DMS114 treated with DMSO at 0.1 percent for 48 hours (cell line): ENCODE data around the gene TTC23.

Experiments used
- DNase-seq: peaks from one replicate; lab custom pipeline; 2025; ENCODE audit not compliant: unreplicated experiment; lab: John Stamatoyannopoulos, UW

TTC23 gene

GRCh38 chr15:99165956-99166689, 83.3 kb downstream of the TTC23 start:
- no peak for DNase-seq

- DNase-seq, result no peak
Observed at GRCh38 chr15:99165020-99165790, 84.2 kb downstream of the TTC23 start.

GRCh38 chr15:99164119-99164518, 85.3 kb downstream of the TTC23 start:
- DNase-seq, result no peak

GRCh38 chr15:99163271-99164062, 85.9 kb downstream of the TTC23 start:
- DNase-seq, result no peak

GRCh38 chr15:99158626-99159412, 90.6 kb downstream of the TTC23 start:
- no peak for DNase-seq

GRCh38 chr15:99157456-99157855, 91.9 kb downstream of the TTC23 start:
- DNase-seq, result no peak

GRCh38 chr15:99155961-99156443, 93.4 kb downstream of the TTC23 start:
- DNase-seq, result no peak

GRCh38 chr15:99154271-99154670, 95.1 kb downstream of the TTC23 start:
- DNase-seq, result no peak

- DNase-seq, result no peak
Observed at GRCh38 chr15:99153026-99153535, 96.3 kb downstream of the TTC23 start.

GRCh38 chr15:99151156-99151555, 98.2 kb downstream of the TTC23 start:
- no peak for DNase-seq

GRCh38 chr15:99149366-99149765, 100.0 kb downstream of the TTC23 start:
- no peak for DNase-seq

- DNase-seq, result no peak
Observed at GRCh38 chr15:99148851-99149276, 100.5 kb downstream of the TTC23 start.

- DNase-seq, result no peak
Observed at GRCh38 chr15:99146661-99147060, 102.7 kb downstream of the TTC23 start.

GRCh38 chr15:99145778-99146177, 103.6 kb downstream of the TTC23 start:
- DNase-seq, result no peak

GRCh38 chr15:99145005-99145404, 104.4 kb downstream of the TTC23 start:
- no peak for DNase-seq

GRCh38 chr15:99143655-99144610, 105.4 kb downstream of the TTC23 start:
- DNase-seq, result no peak

- DNase-seq, result no peak
Observed at GRCh38 chr15:99143242-99143641, 106.1 kb downstream of the TTC23 start.

GRCh38 chr15:99142562-99142961, 106.8 kb downstream of the TTC23 start:
- no peak for DNase-seq

GRCh38 chr15:99141943-99142342, 107.4 kb downstream of the TTC23 start:
- no peak for DNase-seq
